H1 (cell line): Measurements from ENCODE around the gene FIGNL2. TPM values are rescaled to one million over a fixed set of nuclear protein-coding genes. Genes with fewer than 3 reads are reported as not detected.

Experiments used
- CTCF ChIA-PET: fragments of 300-600 bp; sonication (Branson Sonifier 250); formaldehyde crosslinking; loops from one replicate; lab custom pipeline; 2021; ENCODE audit not compliant: partially characterized antibody; lab: Charles Lee
- POLR2A ChIA-PET: fragments of 300-600 bp; sonication (Branson Sonifier 250); formaldehyde crosslinking; loops from one replicate; lab custom pipeline; 2021; ENCODE audit warnings: inconsistent platforms; ENCODE audit not compliant: partially characterized antibody; lab: Charles Lee
- DNase-seq, 2 experiments: peaks; one replicate each; pipeline versions ENCODE4 v3.0.0 to v3.0.0-alpha.2; 2010 to 2022; ENCODE audit warnings: low spot score in 2 of 2, low read depth in 1 of 2, mixed read lengths in 1 of 2
- FAIRE-seq: peaks from 2 replicates; lab custom pipeline; 2011; peaks lifted over from hg19 to GRCh38; lab: Jason Lieb, UNC
- H2AFZ ChIP-seq: 2 replicates; pipeline ENCODE4 v1.8.1; 2012; ENCODE audit warnings: low read length, inconsistent platforms
- H2AK5ac ChIP-seq: 2 replicates; pipeline ENCODE4 v1.6.1; 2013; ENCODE audit warnings: low read depth, low read length
- H2BK120ac ChIP-seq: replicated peaks from 2 replicates; pipeline ENCODE3; 2013; ENCODE audit warnings: low read depth, low read length, inconsistent platforms
- H2BK12ac ChIP-seq: 2 replicates; pipeline ENCODE4 v1.6.1; 2013; ENCODE audit warnings: low read depth, low read length
- H2BK15ac ChIP-seq: 2 replicates; pipeline ENCODE4 v1.6.1; 2013; ENCODE audit warnings: low read length
- H2BK20ac ChIP-seq: 2 replicates; pipeline ENCODE4 v1.6.1; 2013; ENCODE audit warnings: low read length
- H2BK5ac ChIP-seq: 2 replicates; pipeline ENCODE4 v1.6.1; 2013; ENCODE audit warnings: low read depth, low read length
- H3K14ac ChIP-seq: 2 replicates; pipeline ENCODE4 v1.6.1; 2013; ENCODE audit warnings: inconsistent platforms; ENCODE audit not compliant: insufficient read length
- H3K18ac ChIP-seq: 2 replicates; pipeline ENCODE4 v1.6.1; 2013; ENCODE audit warnings: low read length; ENCODE audit errors: extremely low read depth
- H3K23ac ChIP-seq: 2 replicates; pipeline ENCODE4 v1.6.1; 2013; ENCODE audit warnings: inconsistent platforms; ENCODE audit not compliant: insufficient read length
- H3K23me2 ChIP-seq: 2 replicates; pipeline ENCODE4 v1.6.1; 2013; ENCODE audit warnings: low read depth, low read length
- H3K27ac ChIP-seq: 2 replicates; pipeline ENCODE4 v1.6.1; 2011; ENCODE audit warnings: low read depth, low read length, inconsistent platforms
- H3K27me3 ChIP-seq, 4 experiments: replicated peaks in 1 of 4; 1 replicate in 1 of 4; 2 replicates in 3 of 4; pipeline versions ENCODE4 v1.6.1 to v1.8.1; 2011 to 2013; ENCODE audit warnings: low read length in 3 of 4, mild to moderate bottlenecking in 3 of 4, inconsistent platforms in 2 of 4, mixed read lengths in 2 of 4, moderate library complexity in 1 of 4; ENCODE audit not compliant: control insufficient read depth in 3 of 4, insufficient read depth in 3 of 4; ENCODE audit errors: extremely low read depth in 1 of 4
- H3K36me3 ChIP-seq, 4 experiments: 2 replicates each; pipeline versions ENCODE4 v1.6.1 to v1.8.1; 2011 to 2013; ENCODE audit warnings: mild to moderate bottlenecking in 4 of 4, low read length in 3 of 4, moderate library complexity in 2 of 4, control low read depth in 1 of 4, inconsistent platforms in 1 of 4; ENCODE audit not compliant: insufficient read depth in 4 of 4, control insufficient read depth in 2 of 4
- H3K4ac ChIP-seq: replicated peaks from 2 replicates; pipeline ENCODE3; 2013; ENCODE audit warnings: low read length, low read depth, mixed read lengths, inconsistent platforms; ENCODE audit not compliant: insufficient read length
- H3K4me1 ChIP-seq, 4 experiments: replicated peaks in 1 of 4; 1 replicate in 1 of 4; 2 replicates in 3 of 4; pipeline versions ENCODE4 v1.6.1 to v1.8.1; 2011 to 2013; ENCODE audit warnings: low read length in 3 of 4, inconsistent platforms in 2 of 4, mixed read lengths in 1 of 4; ENCODE audit not compliant: insufficient read depth in 4 of 4, control insufficient read depth in 3 of 4
- H3K4me2 ChIP-seq, 2 experiments: 2 replicates each; pipeline versions ENCODE4 v1.6.1 to v1.8.1; 2011 to 2013; ENCODE audit warnings: low read depth in 2 of 2, low read length in 2 of 2, control low read depth in 1 of 2, inconsistent platforms in 1 of 2, mild to moderate bottlenecking in 1 of 2; ENCODE audit not compliant: insufficient read depth in 1 of 2
- H3K4me3 ChIP-seq, 4 experiments: fragments of 200-600, 300-600 bp in 1 of 4; sonication (generic), shearing (Covaris generic), sonication (Bioruptor Twin) in 1 of 4; 2 replicates each; pipeline versions ENCODE4 v1.5.1 to v1.8.1; 2011 to 2016; ENCODE audit warnings: low read length in 4 of 4, low read depth in 3 of 4, control low read depth in 2 of 4, inconsistent platforms in 2 of 4, mild to moderate bottlenecking in 2 of 4, mixed read lengths in 1 of 4, moderate library complexity in 1 of 4; ENCODE audit not compliant: insufficient read depth in 2 of 4; ENCODE audit errors: extremely low read depth in 1 of 4
- H3K56ac ChIP-seq: replicated peaks from 2 replicates; pipeline ENCODE3; 2013; ENCODE audit warnings: low read depth, mild to moderate bottlenecking, mixed read lengths, low read length, inconsistent platforms; ENCODE audit not compliant: insufficient read length
- H3K79me1 ChIP-seq: 2 replicates; pipeline ENCODE4 v1.6.1; 2013; ENCODE audit warnings: low read depth, low read length, control low read depth
- H3K79me2 ChIP-seq, 2 experiments: 2 replicates each; pipeline versions ENCODE4 v1.6.1 to v1.8.1; 2012 to 2013; ENCODE audit warnings: low read length in 2 of 2, mild to moderate bottlenecking in 2 of 2, inconsistent platforms in 1 of 2; ENCODE audit not compliant: insufficient read depth in 2 of 2, control insufficient read depth in 1 of 2
- H3K9ac ChIP-seq, 4 experiments: replicated peaks in 1 of 4; 1 replicate in 1 of 4; 2 replicates in 3 of 4; pipeline versions ENCODE4 v1.6.1 to v1.8.1; 2011 to 2013; ENCODE audit warnings: low read depth in 3 of 4, low read length in 3 of 4, control low read depth in 2 of 4, mild to moderate bottlenecking in 2 of 4, moderate library complexity in 2 of 4, inconsistent platforms in 1 of 4; ENCODE audit errors: extremely low read depth in 1 of 4
- H3K9me3 ChIP-seq, 2 experiments: 2 replicates each; pipeline versions ENCODE4 v1.6.1 to v1.8.1; 2012 to 2013; ENCODE audit warnings: mild to moderate bottlenecking in 2 of 2, moderate library complexity in 2 of 2, control low read depth in 1 of 2, inconsistent platforms in 1 of 2, low read depth in 1 of 2, low read length in 1 of 2, mixed read lengths in 1 of 2; ENCODE audit not compliant: insufficient read depth in 2 of 2
- H4K20me1 ChIP-seq, 2 experiments: replicated peaks in 1 of 2; 2 replicates each; pipeline versions ENCODE3 to v1.8.1; 2011 to 2013; ENCODE audit warnings: inconsistent platforms in 2 of 2, low read length in 2 of 2, mild to moderate bottlenecking in 1 of 2; ENCODE audit not compliant: insufficient read depth in 2 of 2, control insufficient read depth in 1 of 2
- H4K5ac ChIP-seq: 2 replicates; pipeline ENCODE4 v1.6.1; 2013; ENCODE audit warnings: low read length, low read depth, mixed read lengths, inconsistent platforms; ENCODE audit not compliant: insufficient read length
- H4K8ac ChIP-seq: 2 replicates; pipeline ENCODE4 v1.8.0; 2013; ENCODE audit warnings: mild to moderate bottlenecking, moderate library complexity, low read length, inconsistent platforms; ENCODE audit not compliant: insufficient read depth; ENCODE audit errors: extremely low read depth
- H4K91ac ChIP-seq: replicated peaks from 2 replicates; pipeline ENCODE3; 2013; ENCODE audit warnings: low read length, mixed read lengths, inconsistent platforms; ENCODE audit not compliant: insufficient read length
- CREB1 ChIP-seq: IDR thresholded peaks from 2 replicates; pipeline ENCODE4 v1.6.1; 2012; ENCODE audit warnings: inconsistent platforms
- NANOG ChIP-seq: IDR thresholded peaks from 2 replicates; pipeline ENCODE4 v1.6.1; 2011; ENCODE audit warnings: low read length, low read depth, mild to moderate bottlenecking, inconsistent platforms; ENCODE audit not compliant: insufficient read depth, poor library complexity, severe bottlenecking
- NRF1 ChIP-seq: IDR thresholded peaks from 2 replicates; pipeline ENCODE4 v1.6.1; 2011; ENCODE audit warnings: mild to moderate bottlenecking, low read depth, low read length, improper control_type of control experiment
- WGBS, 2 experiments: shearing (Covaris generic) in 1 of 2; methylation state at CpG; one replicate each; pipeline versions ENCODE4 v1.1.6 to v1.1.7; 2013 to 2015; ENCODE audit warnings: low lambda C conversion rate in 2 of 2, mixed read lengths in 2 of 2, inconsistent platforms in 1 of 2, low coverage in 1 of 2, missing lambda C conversion rate in 1 of 2; ENCODE audit not compliant: insufficient replicate concordance in 2 of 2, insufficient coverage in 1 of 2, insufficient read length in 1 of 2; ENCODE audit errors: extremely low coverage in 1 of 2, missing lambda C conversion rate in 1 of 2; 5-methylcytosine and 5-hydroxymethylcytosine counted together
- polyA plus RNA-seq, 7 experiments: library from polyadenylated mRNA; depleted of rRNA in 3 of 7; stranded (reverse) in 5 of 7; unstranded in 2 of 7; fragments of >200 nt in 5 of 7; fragments of 200-250 nt in 2 of 7; gene quantifications; 1 replicate in 5 of 7; 2 replicates in 1 of 7; 4 replicates in 1 of 7; pipeline versions ENCODE4 v1.2.1 to v1.2.3, GENCODE V29; 2011 to 2013; ENCODE audit warnings: missing spikeins in 2 of 7, mixed read lengths in 2 of 7
- total RNA-seq: library from RNA; stranded (reverse); fragmentation: NEBNext Ultra II Directional; extraction: Animal tissue kit (Norgen Biotek cat#: 25700); gene quantifications from 2 replicates; pipeline ENCODE4 v1.2.1, GENCODE V29; 2021

Gene FIGNL2
- total and polyA plus RNA-seq, 2 of the 8 experiments (the other 6 are each of a cell fraction or from before 2014, with no cell fraction given) = 6.5 to 7.1 TPM

- Histone ChIP-seq H2BK5ac (no peak overlapping the region), H2BK120ac (no peak overlapping the region), H3K4me3 (no peak overlapping the region), H3K9me3 (no peaks in the 10 kb centered on the region), H3K27me3 (peaks cover 0 to 42% (median 34%) of the 10 kb centered on the region in 4 experiments; a peak in 6 of 7 replicates), H3K23me2 (peaks cover 14% of the 10 kb centered on the region; the same call in 1 of the 2 replicates), H3K18ac (no peak overlapping the region), H2AFZ (no peak overlapping the region), H4K8ac (no peak overlapping the region), H4K91ac (no peak overlapping the region), H4K20me1 (peaks cover 0 to 7% of the 10 kb centered on the region in 2 experiments), H2BK15ac (no peak overlapping the region), H3K36me3 (no peaks in the 10 kb centered on the region; a peak in 1 of 8 replicates), H3K27ac (no peak overlapping the region), H4K5ac (no peak overlapping the region), H3K9ac (no peak overlapping the region), H3K4ac (no peak overlapping the region), H3K79me1 (no peaks in the 10 kb centered on the region; the same call in 1 of the 2 replicates), H3K4me1 (peaks cover 0 to 12% (median 8%) of the 10 kb centered on the region in 4 experiments; a peak in 6 of 7 replicates), H2AK5ac (no peak overlapping the region), H3K79me2 (no peaks in the 10 kb centered on the region), H3K14ac (no peak overlapping the region), H3K23ac (no peak overlapping the region), H2BK20ac (no peak overlapping the region), H2BK12ac (no peak overlapping the region), H3K56ac (no peak overlapping the region), H3K4me2 (no peak overlapping the region)
- DNase-seq = no peak
- WGBS, 2 experiments = 100% methylated on average over 1 of the region's 4 CpGs; no CpG with 5 or more reads in 1 of the 2 experiments
- FAIRE-seq = no peak
- ChIA-PET POLR2A (interaction anchor here (1.4 to 2.9 kb wide), 4 partner anchors 10 to 48 kb away, joined by 3 to 12 read pairs (median 8); no protein-coding TSS in a partner anchor), CTCF (interaction anchor here (0.7 to 9.0 kb wide), 6 partner anchors 12 to 148 kb away, joined by 3 to 139 read pairs (median 6); no protein-coding TSS in a partner anchor)
- TF ChIP-seq CREB1 (no peak), NRF1 (no peak), NANOG (no peak)
Measured at GRCh38 chr12:51818566-51819300, 29.8 kb downstream of the FIGNL2 start.
